B cell (primary cell): ENCODE measurements around the gene CABCOCO1. TPM values are rescaled to one million over a fixed set of nuclear protein-coding genes. Genes with fewer than 3 reads are reported as not detected.

Source experiments
- ATAC-seq: fragments of 200-7000 bp; cut with Tn5 transposase; one replicate; pipeline ENCODE4 v1.10.0; 2021; ENCODE audit warnings: low read depth, mild to moderate bottlenecking, moderate number of reproducible peaks, moderate library complexity
- CTCF ChIA-PET: fragments of 350-600 bp; sonication (Branson Sonifier 250); formaldehyde crosslinking; loops from one replicate; lab custom pipeline; 2021; ENCODE audit warnings: antibody characterized with exemption, inconsistent platforms; lab: Charles Lee
- POLR2A ChIA-PET: fragments of 350-600 bp; sonication (Branson Sonifier 250); formaldehyde crosslinking; loops from one replicate; lab custom pipeline; 2021; ENCODE audit warnings: antibody characterized with exemption; lab: Charles Lee
- DNase-seq: peaks from one replicate; pipeline ENCODE4 v3.0.0; 2013
- H2AFZ ChIP-seq: 2 replicates; pipeline ENCODE4 v1.6.1; 2012; ENCODE audit warnings: mild to moderate bottlenecking, low read depth, low read length; ENCODE audit not compliant: insufficient read depth, poor library complexity, severe bottlenecking
- H3K27ac ChIP-seq, 2 donors: 1 replicate in 1 of 2; 2 replicates in 1 of 2; pipeline ENCODE4 v1.5.1; 2012 to 2013; ENCODE audit warnings: low read length in 2 of 2, mild to moderate bottlenecking in 2 of 2, moderate library complexity in 1 of 2
- H3K27me3 ChIP-seq, 4 experiments: fragments of 200-600 bp in 1 of 4; sonication (generic) in 1 of 4; replicated peaks in 1 of 4; 1 replicate in 2 of 4; 2 replicates in 2 of 4; pipeline versions ENCODE4 v1.6.1 to v1.7.0; 2013 to 2016; ENCODE audit warnings: low read length in 3 of 4, mild to moderate bottlenecking in 2 of 4, mixed read lengths in 1 of 4, moderate library complexity in 1 of 4; ENCODE audit not compliant: insufficient read depth in 4 of 4, control insufficient read depth in 3 of 4; ENCODE audit errors: control extremely low read depth in 1 of 4
- H3K36me3 ChIP-seq, 2 experiments: replicated peaks in 1 of 2; 1 replicate in 1 of 2; 2 replicates in 1 of 2; pipeline versions ENCODE4 v1.6.1 to v1.7.1; 2013; ENCODE audit warnings: low read length in 1 of 2; ENCODE audit not compliant: insufficient read depth in 2 of 2, control insufficient read depth in 1 of 2; ENCODE audit errors: control extremely low read depth in 1 of 2, extremely low read depth in 1 of 2
- H3K4me1 ChIP-seq, 2 donors: fragments of 200-600 bp in 1 of 2; sonication (generic) in 1 of 2; 1 replicate in 1 of 2; 2 replicates in 1 of 2; pipeline versions ENCODE4 v1.5.1 to v1.6.1; 2013 to 2017; ENCODE audit warnings: low read length in 2 of 2; ENCODE audit not compliant: control insufficient read depth in 2 of 2, insufficient read depth in 2 of 2
- H3K4me2 ChIP-seq: replicated peaks from 2 replicates; pipeline ENCODE3; 2012; ENCODE audit warnings: mild to moderate bottlenecking, low read depth, low read length; ENCODE audit not compliant: poor library complexity, severe bottlenecking
- H3K4me3 ChIP-seq, 5 experiments: fragments of 200-600 bp in 1 of 5; sonication (generic) in 1 of 5; 1 replicate in 3 of 5; 2 replicates in 2 of 5; pipeline versions ENCODE4 v1.5.1 to v1.7.0; 2011 to 2016; ENCODE audit warnings: low read length in 4 of 5, mild to moderate bottlenecking in 4 of 5, low read depth in 2 of 5, control low read depth in 1 of 5, moderate library complexity in 1 of 5; ENCODE audit not compliant: insufficient read depth in 1 of 5; ENCODE audit errors: control extremely low read depth in 1 of 5, extremely low read depth in 1 of 5
- H3K79me2 ChIP-seq: fragments of 200-600 bp; sonication (generic); one replicate; pipeline ENCODE4 v1.6.0; 2016; ENCODE audit warnings: low read length; ENCODE audit not compliant: control insufficient read depth, insufficient read depth
- H3K9ac ChIP-seq: fragments of 200-600 bp; sonication (generic); 2 replicates; pipeline ENCODE4 v1.6.1; 2017; ENCODE audit warnings: mild to moderate bottlenecking, low read length, moderate library complexity
- H3K9me3 ChIP-seq, 3 donors: one replicate each; pipeline versions ENCODE4 v1.6.1 to v1.7.1; 2013; ENCODE audit warnings: low read length in 2 of 3; ENCODE audit not compliant: control insufficient read depth in 2 of 3, insufficient read depth in 1 of 3; ENCODE audit errors: control extremely low read depth in 1 of 3
- H4K20me1 ChIP-seq: 2 replicates; pipeline ENCODE4 v1.6.0; 2012; ENCODE audit warnings: mild to moderate bottlenecking, low read length; ENCODE audit not compliant: insufficient read depth, control insufficient read depth, poor library complexity, severe bottlenecking
- H3K27ac Mint-ChIP-seq: one replicate; pipeline ENCODE4 v1.8.0; 2021; ENCODE audit warnings: mixed read lengths
- H3K27me3 Mint-ChIP-seq: one replicate; pipeline ENCODE4 v1.8.0; 2021; ENCODE audit warnings: mixed read lengths
- H3K4me1 Mint-ChIP-seq: one replicate; pipeline ENCODE4 v1.8.0; 2021; ENCODE audit warnings: mixed read lengths
- H3K4me3 Mint-ChIP-seq: one replicate; pipeline ENCODE4 v1.8.0; 2021; ENCODE audit warnings: mixed read lengths
- H3K9me3 Mint-ChIP-seq: one replicate; pipeline ENCODE4 v1.8.0; 2022; ENCODE audit warnings: mixed read lengths; ENCODE audit not compliant: insufficient read depth
- CTCF ChIP-seq: fragments of 200-600 bp; IDR thresholded peaks from one replicate; pipeline ENCODE4 v1.8.0; 2022; ENCODE audit warnings: antibody characterized with exemption, mild to moderate bottlenecking
- EZH2 ChIP-seq: IDR thresholded peaks from 2 replicates; pipeline ENCODE4 v1.6.1; 2012; ENCODE audit warnings: borderline replicate concordance, low read depth, mild to moderate bottlenecking, moderate library complexity, low read length; ENCODE audit not compliant: insufficient read depth, poor library complexity, severe bottlenecking
- WGBS: methylation state at CpG from one replicate; pipeline ENCODE4 v1.1.5; 2013; ENCODE audit warnings: missing lambda C conversion rate; ENCODE audit not compliant: insufficient coverage; 5-methylcytosine and 5-hydroxymethylcytosine counted together
- intact Hi-C: fragments of 100-400 bp; cut with micrococcal nuclease; formaldehyde crosslinking; loops from one replicate; pipeline ENCODE4 v1.10.0; 2022
- polyA plus RNA-seq: library from polyadenylated mRNA; depleted of rRNA; stranded (reverse); fragments of >200 nt; gene quantifications from 2 replicates; pipeline ENCODE4 v1.2.3, GENCODE V29; 2012
- total RNA-seq, 2 donors: library from RNA; stranded (reverse); fragments of 120-200 nt in 1 of 2; gene quantifications; 1 replicate in 1 of 2; 2 replicates in 1 of 2; pipeline versions ENCODE4 v1.2.3 to v1.2.4, GENCODE V29; 2013 to 2022

Gene CABCOCO1
- total and polyA plus RNA-seq, 2 donors (not counting 1 experiment from before 2014, with no cell fraction given) = not detected

GRCh38 chr10:61742812-61743211, 80.1 kb downstream of the CABCOCO1 start:
- Histone ChIP-seq H3K4me3 (no peak overlapping the region), H3K27me3 (no peaks in the 10 kb centered on the region), H3K4me1 (no peaks in the 10 kb centered on the region), H4K20me1 (no peaks in the 10 kb centered on the region), H3K79me2 (no peaks in the 10 kb centered on the region), H3K9ac (no peak overlapping the region), H3K27ac (no peak overlapping the region), H3K9me3 (peaks cover 0 to 2% (median 0%) of the 10 kb centered on the region in 3 donors), H3K36me3 (no peaks in the 10 kb centered on the region), H3K4me2 (no peak overlapping the region), H2AFZ (no peak overlapping the region)
- ChIA-PET CTCF (no interaction called here), POLR2A (no interaction called here)
- no CpG with 5 or more reads among the region's 1 CpG for WGBS
- peaks cover 3% of the 10 kb centered on the region for H3K27me3 Mint-ChIP-seq
- no peaks in the 10 kb centered on the region for H3K4me1 Mint-ChIP-seq
- no peak for ATAC-seq
- no peaks in the 10 kb centered on the region for H3K9me3 Mint-ChIP-seq
- DNase-seq = no peak
- intact Hi-C loops = no loop called here
- TF ChIP-seq CTCF = no peak
- TF ChIP-seq EZH2 = no peak
- no peak overlapping the region for H3K4me3 Mint-ChIP-seq
- no peak overlapping the region for H3K27ac Mint-ChIP-seq

- Mint-ChIP-seq H3K4me1 (no peaks in the 10 kb centered on the region), H3K27me3 (peaks cover under 1% of the 10 kb centered on the region), H3K27ac (no peak overlapping the region), H3K9me3 (no peaks in the 10 kb centered on the region), H3K4me3 (no peak overlapping the region)
- intact Hi-C loops = no loop called here
- no peaks in the 10 kb centered on the region for H3K4me1 ChIP-seq
- no peak overlapping the region for H3K9ac ChIP-seq
- no peak overlapping the region for H2AFZ ChIP-seq
- H3K36me3 ChIP-seq = no peaks in the 10 kb centered on the region
- ChIA-PET CTCF (no interaction called here), POLR2A (no interaction called here)
- H3K9me3 ChIP-seq = peaks cover 0 to 2% (median 0%) of the 10 kb centered on the region in 3 donors
- H3K4me2 ChIP-seq = no peak overlapping the region
- no CpG with 5 or more reads among the region's 1 CpG for WGBS
- DNase-seq (no peak), ATAC-seq (no peak)
- no peak for TF ChIP-seq CTCF
- no peak for TF ChIP-seq EZH2
- H4K20me1 ChIP-seq = no peaks in the 10 kb centered on the region
- no peak overlapping the region for H3K27ac ChIP-seq
- H3K27me3 ChIP-seq = no peaks in the 10 kb centered on the region
- no peaks in the 10 kb centered on the region for H3K79me2 ChIP-seq
- no peak overlapping the region for H3K4me3 ChIP-seq
These were observed 81.7 kb downstream of the CABCOCO1 start for GRCh38 chr10:61744469-61744868.
